HL-60 (cell line): ENCODE measurements around the gene LIPC.

Experiments
- CTCF ChIP-seq: IDR thresholded peaks from one replicate; pipeline ENCODE4 v1.5.1; 2011; ENCODE audit warnings: low read length, control low read depth, inconsistent platforms; ENCODE audit not compliant: insufficient read depth
- GABPA ChIP-seq: IDR thresholded peaks from 2 replicates; pipeline ENCODE4 v1.6.1; 2012; ENCODE audit warnings: low read depth
- POLR2AphosphoS5 ChIP-seq: IDR thresholded peaks from 2 replicates; pipeline ENCODE4 v1.6.1; 2012; ENCODE audit warnings: low read depth
- REST ChIP-seq: IDR thresholded peaks from 2 replicates; pipeline ENCODE4 v1.6.1; 2012; ENCODE audit warnings: low read depth; ENCODE audit not compliant: insufficient replicate concordance

- TF ChIP-seq CTCF (no peak), REST (no peak), GABPA (no peak), POLR2AphosphoS5 (no peak)
Measured at GRCh38 chr15:58519516-58519915, 87.7 kb downstream of the LIPC start.
